Esophagus muscularis mucosa (tissue), 4 donors: Measurements from ENCODE around the gene COL25A1.

Experiments used
- CTCF ChIP-seq, 3 experiments: fragments of 200-600 bp in 2 of 3; fragments of 450-650 bp in 1 of 3; sonication (generic) in 2 of 3; IDR thresholded peaks; one replicate each; pipeline ENCODE4 v1.5.1; 2017 to 2019; ENCODE audit warnings: antibody characterized with exemption in 3 of 3, mild to moderate bottlenecking in 2 of 3, moderate library complexity in 1 of 3
- EP300 ChIP-seq: sonication (generic); formaldehyde crosslinking; IDR thresholded peaks from one replicate; pipeline ENCODE4 v1.6.1; 2017; ENCODE audit warnings: antibody characterized with exemption
- POLR2A ChIP-seq: fragments of 450-650 bp; IDR thresholded peaks from one replicate; pipeline ENCODE4 v1.6.1; 2017; ENCODE audit warnings: antibody characterized with exemption, moderate library complexity, mild to moderate bottlenecking, low read depth
- POLR2AphosphoS5 ChIP-seq, 2 donors: sonication (generic); formaldehyde crosslinking; IDR thresholded peaks; one replicate each; pipeline ENCODE4 v1.6.1; 2017; ENCODE audit warnings: antibody characterized with exemption in 2 of 2

DNA sequence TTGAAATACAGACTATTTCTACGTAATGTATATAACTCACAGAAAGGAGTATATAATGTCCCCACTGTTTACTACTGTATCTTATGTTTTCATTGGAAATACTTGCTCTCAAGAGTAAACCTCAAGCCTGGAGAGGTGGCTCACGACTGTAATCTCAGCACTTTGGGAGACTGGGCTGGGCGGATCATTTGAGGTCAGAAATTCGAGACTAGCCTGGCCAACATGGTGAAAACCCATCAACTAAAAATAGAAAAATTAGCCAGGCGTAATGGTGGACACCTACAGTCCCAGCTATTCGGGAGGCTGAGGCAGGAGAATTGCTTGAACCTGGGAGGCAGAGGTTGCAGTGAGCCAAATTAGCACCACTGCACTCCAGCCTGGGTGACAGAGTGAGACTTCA lies 92.8 kb downstream of the COL25A1 start:
- TF ChIP-seq POLR2AphosphoS5 (IDR thresholded peaks at IDR 0.05) (no peak), CTCF (IDR thresholded peaks at IDR 0.05) (no peak), POLR2A (no peak), EP300 (no peak)
